Activated CD8-positive, alpha-beta T cell treated with anti-CD3 and anti-CD28 coated beads for 36 hours (primary cell): ENCODE data around the gene PLAAT2. TPM values are rescaled to one million over a fixed set of nuclear protein-coding genes. Genes with fewer than 3 reads are reported as not detected.

ENCODE experiments used
- ATAC-seq: fragments of 200-7000 bp; cut with Tn5 transposase; one replicate; pipeline ENCODE4 v1.10.0; 2021; ENCODE audit warnings: mild to moderate bottlenecking, moderate library complexity
- CTCF ChIA-PET: fragments of 350-600 bp; sonication (Branson Sonifier 250); formaldehyde crosslinking; loops from one replicate; lab custom pipeline; 2021; ENCODE audit warnings: antibody characterized with exemption; lab: Charles Lee
- POLR2A ChIA-PET: fragments of 350-600 bp; sonication (Branson Sonifier 250); formaldehyde crosslinking; loops from one replicate; lab custom pipeline; 2021; ENCODE audit warnings: antibody characterized with exemption; lab: Charles Lee
- DNase-seq: peaks from one replicate; pipeline ENCODE4 v3.0.0-alpha.2; 2020
- H3K27ac Mint-ChIP-seq: one replicate; pipeline ENCODE4 v1.8.0; 2021; ENCODE audit warnings: mild to moderate bottlenecking, mixed read lengths
- H3K27me3 Mint-ChIP-seq: one replicate; pipeline ENCODE4 v1.8.0; 2021; ENCODE audit warnings: mixed read lengths
- H3K36me3 Mint-ChIP-seq: one replicate; pipeline ENCODE4 v1.8.0; 2021; ENCODE audit warnings: low read depth, mixed read lengths
- H3K4me1 Mint-ChIP-seq: one replicate; pipeline ENCODE4 v1.8.0; 2021; ENCODE audit warnings: low read depth, mixed read lengths
- H3K4me3 Mint-ChIP-seq: one replicate; pipeline ENCODE4 v1.8.0; 2021; ENCODE audit warnings: mild to moderate bottlenecking, moderate library complexity, mixed read lengths
- H3K9me3 Mint-ChIP-seq: one replicate; pipeline ENCODE4 v1.8.0; 2021; ENCODE audit warnings: mixed read lengths
- CTCF ChIP-seq: fragments of 200-600 bp; IDR thresholded peaks from one replicate; pipeline ENCODE4 v1.8.0; 2022; ENCODE audit warnings: antibody characterized with exemption, mild to moderate bottlenecking
- intact Hi-C: fragments of 100-400 bp; cut with micrococcal nuclease; formaldehyde crosslinking; loops from one replicate; pipeline ENCODE4 v1.10.0; 2022
- total RNA-seq, 2 experiments: library from RNA; stranded (reverse); gene quantifications; one replicate each; pipeline ENCODE4 v1.2.3, GENCODE V29; 2021

The PLAAT2 gene
- total RNA-seq, 2 experiments from 2014 or later = 0.38 TPM; not detected in 1

DNA sequence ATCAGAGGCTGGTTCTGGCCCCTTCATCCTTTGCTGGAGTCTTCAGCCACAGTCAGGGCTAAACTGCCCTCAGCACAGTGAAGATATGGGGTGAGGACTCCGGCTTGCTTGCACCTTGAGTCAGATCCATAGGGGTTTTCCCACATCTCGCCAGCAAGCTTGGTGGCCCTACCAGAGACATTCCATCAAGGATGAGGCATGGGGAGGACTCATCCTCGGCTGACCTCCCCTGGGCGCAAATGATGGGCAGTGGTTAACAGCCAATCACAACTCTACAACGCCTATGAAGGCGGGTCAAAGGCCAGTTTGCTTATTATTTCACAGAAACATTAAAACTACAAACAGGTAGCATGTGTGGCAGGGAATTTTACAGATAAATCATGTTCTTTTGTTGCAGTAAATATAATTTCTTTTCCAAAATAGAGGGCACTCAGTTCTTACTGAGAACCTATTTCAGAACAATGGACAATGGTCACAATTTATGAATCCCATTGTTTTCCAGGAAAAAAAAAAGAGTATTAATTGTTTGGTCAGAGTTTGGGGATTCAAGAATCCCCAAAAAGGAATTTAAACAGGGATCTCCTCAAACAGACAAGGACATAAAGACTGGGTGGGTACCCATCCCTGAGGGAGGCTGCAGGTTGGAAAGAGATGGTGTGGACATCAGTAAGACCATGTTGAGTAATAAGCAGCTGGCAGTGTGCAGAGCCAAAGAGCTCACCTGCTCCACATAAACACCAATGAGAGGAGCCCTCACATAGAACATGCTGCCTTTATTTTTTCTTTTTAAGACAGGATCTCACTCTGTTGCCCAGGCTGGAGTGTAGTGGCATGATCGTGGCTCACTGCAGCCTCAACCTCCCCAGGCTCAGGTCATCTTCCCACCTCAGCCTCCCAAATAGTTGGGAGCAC lies 36.3 kb upstream of the PLAAT2 start:
- no peaks in the 10 kb centered on the region for H3K36me3 Mint-ChIP-seq
- CTCF ChIA-PET = no interaction called here
- H3K4me3 Mint-ChIP-seq = no peak overlapping the region
- ATAC-seq (no peak), DNase-seq (no peak)
- no peaks in the 10 kb centered on the region for H3K27me3 Mint-ChIP-seq
- TF ChIP-seq CTCF = no peak
- intact Hi-C loops = no loop called here
- POLR2A ChIA-PET = no interaction called here
- H3K27ac Mint-ChIP-seq = no peak overlapping the region
- H3K9me3 Mint-ChIP-seq = no peaks in the 10 kb centered on the region
- H3K4me1 Mint-ChIP-seq = peaks cover 5% of the 10 kb centered on the region

- intact Hi-C loops = no loop called here
- CTCF ChIA-PET = no interaction called here
- Mint-ChIP-seq H3K9me3 (no peaks in the 10 kb centered on the region), H3K4me3 (no peak overlapping the region), H3K27me3 (no peaks in the 10 kb centered on the region), H3K36me3 (no peaks in the 10 kb centered on the region), H3K4me1 (peaks cover 5% of the 10 kb centered on the region), H3K27ac (no peak overlapping the region)
- TF ChIP-seq CTCF = no peak
- ATAC-seq (no peak), DNase-seq (no peak)
- POLR2A ChIA-PET = no interaction called here
Observed at GRCh38 chr11:63598556-63598955, 35.4 kb upstream of the PLAAT2 start.

DNA sequence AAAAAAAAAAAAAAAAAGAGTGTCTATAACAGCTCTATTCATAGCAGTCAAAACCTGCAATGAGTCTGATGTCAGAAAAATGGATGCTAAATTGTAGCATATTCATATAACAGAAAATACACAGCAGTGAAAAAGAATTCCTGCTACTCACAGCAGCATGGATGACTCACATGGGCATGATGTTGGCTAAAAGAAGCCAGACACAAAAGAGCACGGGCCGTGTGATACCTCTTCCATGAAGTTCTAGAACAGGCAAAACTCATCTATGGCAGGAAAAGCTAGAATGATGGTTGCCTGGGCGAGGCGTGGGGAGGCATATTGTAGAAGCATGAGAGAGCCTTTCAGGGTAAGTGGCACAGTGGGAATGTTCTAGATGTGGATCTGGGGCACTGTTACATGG lies 32.1 kb upstream of the PLAAT2 start:
- CTCF ChIA-PET = interaction anchor here (1.4 kb wide), 1 partner anchor 44 kb away, joined by 4 read pairs; no protein-coding TSS in a partner anchor
- no peaks in the 10 kb centered on the region for H3K27me3 Mint-ChIP-seq
- no peak for TF ChIP-seq CTCF
- H3K4me3 Mint-ChIP-seq = no peak overlapping the region
- POLR2A ChIA-PET = interaction anchor here (0.9 kb wide), 1 partner anchor 17 kb away, joined by 3 read pairs; no protein-coding TSS in a partner anchor
- intact Hi-C loops = no loop called here
- no peaks in the 10 kb centered on the region for H3K9me3 Mint-ChIP-seq
- no peaks in the 10 kb centered on the region for H3K4me1 Mint-ChIP-seq
- no peak overlapping the region for H3K27ac Mint-ChIP-seq
- DNase-seq = no peak
- ATAC-seq = no peak
- H3K36me3 Mint-ChIP-seq = no peaks in the 10 kb centered on the region

- Mint-ChIP-seq H3K9me3 (no peaks in the 10 kb centered on the region), H3K27ac (no peak overlapping the region), H3K27me3 (no peaks in the 10 kb centered on the region), H3K4me3 (no peak overlapping the region), H3K4me1 (no peaks in the 10 kb centered on the region), H3K36me3 (no peaks in the 10 kb centered on the region)
- intact Hi-C loops = no loop called here
- ATAC-seq (no peak), DNase-seq (no peak)
- peak; percentile 24 for TF ChIP-seq CTCF
- ChIA-PET CTCF (interaction anchor here (1.6 to 1.7 kb wide), 2 partner anchors 10 to 145 kb away, joined by 4 to 6 read pairs; no protein-coding TSS in a partner anchor), POLR2A (no interaction called here)
Observed at GRCh38 chr11:63592975-63593395, 29.8 kb upstream of the PLAAT2 start.
